ENCODE results near the gene IGSF23.

Gene IGSF23

GRCh38 chr19:44576843-44577565 lies 36.4 kb upstream of the IGSF23 start:
- Histone ChIP-seq H3K9me3 (ENCODE audit: control insufficient read depth, insufficient read depth, low read length) (no peaks in the 10 kb centered on the region), H3K36me3 (ENCODE audit: control insufficient read depth, insufficient read depth, low read length) (no peaks in the 10 kb centered on the region), H3K9ac (ENCODE audit: low read depth, low read length) (no peak overlapping the region), H3K27me3 (ENCODE audit: control insufficient read depth, insufficient read depth, low read length) (peaks cover 2% of the 10 kb centered on the region), H3K4me3 (ENCODE audit: low read depth, low read length) (no peak overlapping the region), H3K4me1 (ENCODE audit: control insufficient read depth, insufficient read depth, low read length) (no peaks in the 10 kb centered on the region)

DNA sequence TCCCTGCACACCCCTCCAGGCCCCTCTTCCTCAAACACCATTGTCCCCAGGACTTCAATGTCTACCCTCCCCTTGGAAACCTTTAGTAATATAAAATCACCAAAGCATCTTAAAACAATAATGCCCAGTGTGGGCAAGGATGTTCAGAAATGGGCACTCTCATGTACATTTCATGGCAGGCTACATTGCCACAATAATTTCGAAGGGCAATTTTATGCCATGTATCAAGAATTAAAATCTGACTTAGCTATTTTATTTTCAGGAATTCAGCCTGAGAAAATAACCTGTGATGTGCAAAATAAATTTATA lies 35.8 kb upstream of the IGSF23 start:
- H3K4me3 ChIP-seq (ENCODE audit: low read depth, low read length): no peak overlapping the region
- no peaks in the 10 kb centered on the region for H3K9me3 ChIP-seq (ENCODE audit: control insufficient read depth, insufficient read depth, low read length)
- no peak overlapping the region for H3K9ac ChIP-seq (ENCODE audit: low read depth, low read length)
- H3K27me3 ChIP-seq (ENCODE audit: control insufficient read depth, insufficient read depth, low read length): peaks cover 2% of the 10 kb centered on the region
- H3K4me1 ChIP-seq (ENCODE audit: control insufficient read depth, insufficient read depth, low read length): no peaks in the 10 kb centered on the region
- H3K36me3 ChIP-seq (ENCODE audit: control insufficient read depth, insufficient read depth, low read length): no peaks in the 10 kb centered on the region

- Histone ChIP-seq H3K9me3 (ENCODE audit: control insufficient read depth, insufficient read depth, low read length) (no peaks in the 10 kb centered on the region), H3K27me3 (ENCODE audit: control insufficient read depth, insufficient read depth, low read length) (peaks cover 2% of the 10 kb centered on the region), H3K4me1 (ENCODE audit: control insufficient read depth, insufficient read depth, low read length) (no peaks in the 10 kb centered on the region), H3K36me3 (ENCODE audit: control insufficient read depth, insufficient read depth, low read length) (no peaks in the 10 kb centered on the region), H3K9ac (ENCODE audit: low read depth, low read length) (no peak overlapping the region), H3K4me3 (ENCODE audit: low read depth, low read length) (no peak overlapping the region)
Measured at GRCh38 chr19:44579663-44580365, 33.5 kb upstream of the IGSF23 start.

DNA sequence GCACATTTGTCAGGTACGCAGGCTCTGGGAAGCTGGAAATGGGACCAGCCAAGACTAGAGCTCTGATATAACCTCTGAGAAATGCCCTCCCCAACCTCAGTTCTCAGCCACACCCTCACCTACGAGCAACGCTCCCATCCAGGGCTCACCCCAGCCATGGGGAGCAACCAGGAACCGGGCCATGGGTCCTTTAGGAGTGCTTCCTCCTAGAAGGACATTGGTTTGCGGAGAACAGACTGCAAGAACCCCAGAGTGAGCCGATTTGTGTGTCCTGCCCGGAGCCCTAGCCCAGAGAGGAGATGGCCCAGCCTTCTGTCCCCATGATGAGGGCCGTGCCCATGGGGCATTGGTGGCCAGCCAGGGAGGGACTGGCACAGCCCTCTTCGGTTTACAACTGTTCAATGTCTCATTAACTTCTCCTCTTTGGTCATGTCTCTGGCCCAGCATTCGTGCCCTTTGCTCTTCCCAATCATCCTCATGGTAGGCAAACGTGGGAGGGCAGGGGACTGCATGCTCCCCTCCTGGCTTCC lies 32.9 kb upstream of the IGSF23 start:
- Histone ChIP-seq H3K4me3 (ENCODE audit: low read depth, low read length) (no peak overlapping the region), H3K36me3 (ENCODE audit: control insufficient read depth, insufficient read depth, low read length) (no peaks in the 10 kb centered on the region)

DNA sequence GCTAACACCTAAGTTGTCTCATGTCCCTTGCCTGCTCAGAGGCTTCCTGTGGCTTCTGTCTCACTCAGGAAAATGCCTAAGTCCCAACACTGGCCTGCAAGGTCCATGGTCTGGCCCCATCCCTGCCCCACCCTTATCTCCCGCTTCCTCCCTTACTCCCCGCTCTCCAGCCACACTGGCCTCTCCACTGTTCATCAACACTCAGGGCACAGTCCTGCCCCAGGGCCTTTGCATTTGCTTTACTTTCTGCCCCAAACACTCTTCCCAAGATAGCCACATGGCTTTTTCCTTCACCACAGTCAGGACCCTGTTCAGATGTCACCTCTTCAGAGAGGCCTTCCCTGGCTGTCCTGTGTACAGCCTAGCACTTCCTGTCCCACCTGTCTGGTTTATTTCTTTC lies 32.1 kb upstream of the IGSF23 start:
- no peak overlapping the region for H3K4me3 ChIP-seq (ENCODE audit: low read depth, low read length)
- no peaks in the 10 kb centered on the region for H3K36me3 ChIP-seq (ENCODE audit: control insufficient read depth, insufficient read depth, low read length)
- no peak overlapping the region for H3K9ac ChIP-seq (ENCODE audit: low read depth, low read length)
- peaks cover 6% of the 10 kb centered on the region for H3K9me3 ChIP-seq (ENCODE audit: control insufficient read depth, insufficient read depth, low read length)
- H3K27me3 ChIP-seq (ENCODE audit: control insufficient read depth, insufficient read depth, low read length): peaks cover 2% of the 10 kb centered on the region
- no peaks in the 10 kb centered on the region for H3K4me1 ChIP-seq (ENCODE audit: control insufficient read depth, insufficient read depth, low read length)

More for the DNA sequence above, 32.9 kb upstream of the IGSF23 start:
- Histone ChIP-seq H3K4me1 (ENCODE audit: control insufficient read depth, insufficient read depth, low read length) (no peaks in the 10 kb centered on the region), H3K9ac (ENCODE audit: low read depth, low read length) (no peak overlapping the region), H3K9me3 (ENCODE audit: control insufficient read depth, insufficient read depth, low read length) (peaks cover 6% of the 10 kb centered on the region), H3K27me3 (ENCODE audit: control insufficient read depth, insufficient read depth, low read length) (peaks cover 2% of the 10 kb centered on the region)

GRCh38 chr19:44582581-44583265 lies 30.6 kb upstream of the IGSF23 start:
- H3K4me1 ChIP-seq (ENCODE audit: control insufficient read depth, insufficient read depth, low read length): no peaks in the 10 kb centered on the region
- H3K4me3 ChIP-seq (ENCODE audit: low read depth, low read length): no peak overlapping the region
- H3K27me3 ChIP-seq (ENCODE audit: control insufficient read depth, insufficient read depth, low read length): peaks cover 2% of the 10 kb centered on the region
- H3K36me3 ChIP-seq (ENCODE audit: control insufficient read depth, insufficient read depth, low read length): no peaks in the 10 kb centered on the region
- H3K9ac ChIP-seq (ENCODE audit: low read depth, low read length): no peak overlapping the region
- H3K9me3 ChIP-seq (ENCODE audit: control insufficient read depth, insufficient read depth, low read length): peaks cover 6% of the 10 kb centered on the region

- Histone ChIP-seq H3K27me3 (ENCODE audit: control insufficient read depth, insufficient read depth, low read length) (peaks cover 2% of the 10 kb centered on the region), H3K36me3 (ENCODE audit: control insufficient read depth, insufficient read depth, low read length) (no peaks in the 10 kb centered on the region), H3K4me3 (ENCODE audit: low read depth, low read length) (no peak overlapping the region), H3K9ac (ENCODE audit: low read depth, low read length) (no peak overlapping the region), H3K4me1 (ENCODE audit: control insufficient read depth, insufficient read depth, low read length) (no peaks in the 10 kb centered on the region), H3K9me3 (ENCODE audit: control insufficient read depth, insufficient read depth, low read length) (peaks cover 6% of the 10 kb centered on the region)
Measured at GRCh38 chr19:44585371-44586133, 27.8 kb upstream of the IGSF23 start.

GRCh38 chr19:44587963-44588770 lies 25.2 kb upstream of the IGSF23 start:
- Histone ChIP-seq H3K9me3 (ENCODE audit: control insufficient read depth, insufficient read depth, low read length) (peaks cover 6% of the 10 kb centered on the region), H3K27me3 (ENCODE audit: control insufficient read depth, insufficient read depth, low read length) (no peaks in the 10 kb centered on the region), H3K9ac (ENCODE audit: low read depth, low read length) (no peak overlapping the region), H3K4me3 (ENCODE audit: low read depth, low read length) (no peak overlapping the region), H3K36me3 (ENCODE audit: control insufficient read depth, insufficient read depth, low read length) (no peaks in the 10 kb centered on the region), H3K4me1 (ENCODE audit: control insufficient read depth, insufficient read depth, low read length) (peaks cover 8% of the 10 kb centered on the region)

DNA sequence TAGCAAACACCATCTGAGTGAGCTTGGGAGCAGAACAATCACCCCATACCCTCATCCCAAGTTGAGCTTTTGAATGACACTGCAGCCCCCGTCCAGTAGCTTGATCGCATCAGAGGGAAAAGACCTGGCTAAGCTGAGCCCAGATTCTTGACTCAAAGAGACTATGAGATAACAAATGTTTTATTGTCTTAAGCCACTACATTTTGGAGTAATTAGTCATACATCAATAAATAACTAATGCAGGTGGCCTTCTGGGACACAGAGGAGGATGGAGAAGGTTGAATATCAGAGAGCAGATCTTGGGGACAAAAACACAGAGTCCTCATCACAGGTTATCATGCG lies 24.6 kb upstream of the IGSF23 start:
- H3K9me3 ChIP-seq (ENCODE audit: control insufficient read depth, insufficient read depth, low read length): peaks cover 6% of the 10 kb centered on the region
- H3K9ac ChIP-seq (ENCODE audit: low read depth, low read length): no peak overlapping the region
- peaks cover 11% of the 10 kb centered on the region for H3K4me1 ChIP-seq (ENCODE audit: control insufficient read depth, insufficient read depth, low read length)
- H3K36me3 ChIP-seq (ENCODE audit: control insufficient read depth, insufficient read depth, low read length): no peaks in the 10 kb centered on the region
- H3K4me3 ChIP-seq (ENCODE audit: low read depth, low read length): no peak overlapping the region
- no peaks in the 10 kb centered on the region for H3K27me3 ChIP-seq (ENCODE audit: control insufficient read depth, insufficient read depth, low read length)

- Histone ChIP-seq H3K36me3 (ENCODE audit: control insufficient read depth, insufficient read depth, low read length) (no peaks in the 10 kb centered on the region), H3K9me3 (ENCODE audit: control insufficient read depth, insufficient read depth, low read length) (no peaks in the 10 kb centered on the region), H3K27me3 (ENCODE audit: control insufficient read depth, insufficient read depth, low read length) (no peaks in the 10 kb centered on the region), H3K9ac (ENCODE audit: low read depth, low read length) (no peak overlapping the region), H3K4me3 (ENCODE audit: low read depth, low read length) (no peak overlapping the region), H3K4me1 (ENCODE audit: control insufficient read depth, insufficient read depth, low read length) (peaks cover 18% of the 10 kb centered on the region)
Measured at GRCh38 chr19:44590245-44591059, 22.9 kb upstream of the IGSF23 start.
